Skeletal muscle tissue (tissue), 4 donors: Measurements from ENCODE around the gene UNC5C. TPM values are rescaled to one million over a fixed set of nuclear protein-coding genes. Genes with fewer than 3 reads are reported as not detected.

Experiments
- H3K27ac ChIP-seq: one replicate; pipeline ENCODE4 v1.7.0; 2013; ENCODE audit warnings: mild to moderate bottlenecking, low read depth, low read length, inconsistent platforms
- H3K27me3 ChIP-seq, 3 donors: one replicate each; pipeline ENCODE4 v1.7.0; 2013; ENCODE audit warnings: low read length in 3 of 3; ENCODE audit not compliant: control insufficient read depth in 3 of 3, insufficient read depth in 3 of 3
- H3K36me3 ChIP-seq, 3 donors: one replicate each; pipeline ENCODE4 v1.7.0; 2013; ENCODE audit warnings: low read length in 3 of 3; ENCODE audit not compliant: control insufficient read depth in 3 of 3, insufficient read depth in 3 of 3
- H3K4me1 ChIP-seq, 3 donors: one replicate each; pipeline ENCODE4 v1.7.0; 2013; ENCODE audit warnings: low read length in 3 of 3, mild to moderate bottlenecking in 3 of 3; ENCODE audit not compliant: control insufficient read depth in 3 of 3, insufficient read depth in 3 of 3
- H3K4me3 ChIP-seq, 3 donors: one replicate each; pipeline ENCODE4 v1.7.0; 2013; ENCODE audit warnings: low read length in 3 of 3
- H3K9ac ChIP-seq, 3 donors: one replicate each; pipeline ENCODE4 v1.7.0; 2013; ENCODE audit warnings: low read length in 3 of 3, mild to moderate bottlenecking in 3 of 3, moderate library complexity in 2 of 3, low read depth in 1 of 3
- H3K9me3 ChIP-seq, 3 donors: one replicate each; pipeline ENCODE4 v1.7.0; 2013; ENCODE audit warnings: low read length in 3 of 3; ENCODE audit not compliant: control insufficient read depth in 3 of 3
- total RNA-seq: library from RNA; depleted of rRNA; stranded (reverse); fragments of >200 nt; gene quantifications from one replicate; pipeline ENCODE4 v1.2.3, GENCODE V29; 2014
- donor health status: Osteomylitis.

UNC5C gene
- total RNA-seq, 1 donor from 2014 or later, result 1.0 TPM

- Histone ChIP-seq H3K36me3 (no peaks in the 10 kb centered on the region), H3K9me3 (no peaks in the 10 kb centered on the region), H3K9ac (no peak overlapping the region), H3K27me3 (no peaks in the 10 kb centered on the region), H3K4me3 (no peak overlapping the region), H3K27ac (no peak overlapping the region), H3K4me1 (no peaks in the 10 kb centered on the region)
These were observed 281.7 kb downstream of the UNC5C start for GRCh38 chr4:95267081-95267480.

GRCh38 chr4:95265814-95266740 lies 282.7 kb downstream of the UNC5C start:
- Histone ChIP-seq H3K4me1 (no peaks in the 10 kb centered on the region), H3K9me3 (no peaks in the 10 kb centered on the region), H3K27me3 (no peaks in the 10 kb centered on the region), H3K36me3 (no peaks in the 10 kb centered on the region), H3K9ac (no peak overlapping the region), H3K27ac (no peak overlapping the region), H3K4me3 (no peak overlapping the region)

GRCh38 chr4:95264843-95265242 lies 283.9 kb downstream of the UNC5C start:
- Histone ChIP-seq H3K9me3 (no peaks in the 10 kb centered on the region), H3K4me3 (no peak overlapping the region), H3K36me3 (no peaks in the 10 kb centered on the region), H3K27ac (no peak overlapping the region), H3K9ac (no peak overlapping the region), H3K27me3 (no peaks in the 10 kb centered on the region), H3K4me1 (no peaks in the 10 kb centered on the region)

GRCh38 chr4:95263960-95264359 lies 284.8 kb downstream of the UNC5C start:
- H3K9me3 ChIP-seq, result no peaks in the 10 kb centered on the region
- no peaks in the 10 kb centered on the region for H3K36me3 ChIP-seq
- H3K4me3 ChIP-seq, result no peak overlapping the region
- H3K27ac ChIP-seq, result no peak overlapping the region
- H3K4me1 ChIP-seq, result no peaks in the 10 kb centered on the region
- H3K9ac ChIP-seq, result no peak overlapping the region
- no peaks in the 10 kb centered on the region for H3K27me3 ChIP-seq

GRCh38 chr4:95263391-95263790 lies 285.4 kb downstream of the UNC5C start:
- H3K27ac ChIP-seq, result no peak overlapping the region
- H3K4me1 ChIP-seq, result no peaks in the 10 kb centered on the region
- H3K9ac ChIP-seq, result no peak overlapping the region
- no peaks in the 10 kb centered on the region for H3K36me3 ChIP-seq
- H3K4me3 ChIP-seq, result no peak overlapping the region
- no peaks in the 10 kb centered on the region for H3K27me3 ChIP-seq
- H3K9me3 ChIP-seq, result no peaks in the 10 kb centered on the region

GRCh38 chr4:95256108-95256835 lies 292.5 kb downstream of the UNC5C start:
- Histone ChIP-seq H3K4me1 (no peaks in the 10 kb centered on the region), H3K9me3 (no peaks in the 10 kb centered on the region), H3K27me3 (no peaks in the 10 kb centered on the region), H3K9ac (no peak overlapping the region), H3K36me3 (no peaks in the 10 kb centered on the region), H3K27ac (no peak overlapping the region), H3K4me3 (no peak overlapping the region)

- Histone ChIP-seq H3K9ac (no peak overlapping the region), H3K9me3 (no peaks in the 10 kb centered on the region), H3K4me1 (no peaks in the 10 kb centered on the region), H3K27ac (no peak overlapping the region), H3K36me3 (no peaks in the 10 kb centered on the region), H3K4me3 (no peak overlapping the region), H3K27me3 (no peaks in the 10 kb centered on the region)
These were observed 293.2 kb downstream of the UNC5C start for GRCh38 chr4:95255396-95256107.

- no peak overlapping the region for H3K9ac ChIP-seq
- no peaks in the 10 kb centered on the region for H3K4me1 ChIP-seq
- no peak overlapping the region for H3K4me3 ChIP-seq
- H3K36me3 ChIP-seq, result no peaks in the 10 kb centered on the region
- H3K27me3 ChIP-seq, result no peaks in the 10 kb centered on the region
- H3K9me3 ChIP-seq, result no peaks in the 10 kb centered on the region
- H3K27ac ChIP-seq, result no peak overlapping the region
These were observed 297.2 kb downstream of the UNC5C start for GRCh38 chr4:95251568-95251967.

- Histone ChIP-seq H3K4me1 (no peaks in the 10 kb centered on the region), H3K27me3 (no peaks in the 10 kb centered on the region), H3K27ac (no peak overlapping the region), H3K9ac (no peak overlapping the region), H3K9me3 (no peaks in the 10 kb centered on the region), H3K4me3 (no peak overlapping the region), H3K36me3 (no peaks in the 10 kb centered on the region)
These were observed 298.1 kb downstream of the UNC5C start for GRCh38 chr4:95250544-95251137.
